ENCODE measurements around the gene ERCC2.

Gene ERCC2

DNA sequence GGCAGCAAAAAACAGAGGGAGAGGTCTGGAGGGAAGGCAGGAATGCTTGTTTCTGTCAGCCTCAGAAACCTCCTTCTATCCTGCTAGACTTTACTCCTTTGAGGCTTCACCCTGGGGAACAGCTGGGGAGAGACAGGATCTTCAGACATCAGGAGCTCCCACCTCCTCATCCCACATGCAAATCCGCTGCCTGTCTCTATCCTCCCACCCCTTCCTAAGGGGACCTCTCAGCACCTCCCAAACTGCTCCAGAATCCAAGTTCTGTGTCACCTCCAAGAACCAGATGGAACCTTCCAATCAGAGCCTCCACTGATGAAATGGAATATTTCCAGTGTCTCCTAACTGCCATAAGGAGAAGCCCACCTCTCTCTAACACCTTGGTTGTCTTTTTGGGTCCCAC is 9.7 kb upstream of the ERCC2 start:
- Histone ChIP-seq H3K9me3 (ENCODE audit: insufficient read depth, low read depth, low read length) (no peaks in the 10 kb centered on the region), H2AFZ (ENCODE audit: low read length) (no peak overlapping the region), H3K4me3 (ENCODE audit: low read length, poor library complexity, severe bottlenecking) (no peak overlapping the region), H3K9me2 (replicated peaks; ENCODE audit: low read depth, low read length) (no peaks in the 10 kb centered on the region), H3K36me3 (ENCODE audit: insufficient read depth, low read length) (no peaks in the 10 kb centered on the region), H3F3A (ENCODE audit: low read depth) (no peaks in the 10 kb centered on the region), H3K27me3 (ENCODE audit: insufficient read depth, low read length, poor library complexity, severe bottlenecking) (no peaks in the 10 kb centered on the region), H3K9ac (ENCODE audit: low read depth, low read length, poor library complexity, severe bottlenecking) (no peak overlapping the region), H3K4me2 (ENCODE audit: low read depth, low read length, poor library complexity, severe bottlenecking) (no peak overlapping the region), H3K4me1 (ENCODE audit: insufficient read depth, low read length, poor library complexity, severe bottlenecking) (no peaks in the 10 kb centered on the region), H4K20me1 (ENCODE audit: insufficient read depth, low read length, poor library complexity, severe bottlenecking) (no peaks in the 10 kb centered on the region), H3K79me2 (ENCODE audit: insufficient read depth, low read length) (no peaks in the 10 kb centered on the region)
- TF ChIP-seq EZH2phosphoT487 (IDR thresholded peaks at IDR 0.05; ENCODE audit: borderline replicate concordance), result no peak

DNA sequence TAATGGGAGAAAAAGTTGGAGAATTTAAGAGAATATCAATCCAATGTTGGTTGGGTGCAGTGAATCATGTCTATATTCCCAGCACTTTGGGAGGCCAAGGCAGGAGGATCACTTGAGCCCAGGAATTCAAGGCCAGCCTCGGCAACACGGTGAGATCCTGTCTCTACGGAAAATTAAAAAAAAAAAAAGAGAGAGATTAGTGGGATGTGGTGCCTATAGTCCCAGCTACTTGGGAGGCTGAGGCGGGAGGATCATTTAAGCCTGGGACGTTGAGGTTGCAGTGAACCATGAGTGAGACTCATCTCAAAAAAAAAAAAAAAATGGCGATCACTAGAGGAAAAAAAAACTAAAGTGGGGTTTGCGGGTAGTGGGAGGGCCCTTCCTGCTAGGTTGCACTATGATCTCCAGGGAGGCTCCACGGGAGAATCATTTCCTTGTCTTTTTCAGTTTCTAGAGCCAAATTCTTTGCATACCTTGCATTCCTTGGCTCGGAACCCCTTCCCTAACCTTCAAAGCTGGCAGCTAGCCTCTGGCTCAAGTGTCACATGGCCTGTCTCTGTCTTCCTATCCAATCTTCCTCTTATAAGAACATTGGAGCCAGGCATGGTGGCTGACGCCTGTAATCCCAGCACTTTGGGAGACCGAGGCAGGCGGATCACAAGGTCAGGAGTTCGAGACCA is 5.8 kb upstream of the ERCC2 start:
- no peak overlapping the region for H3K4me2 ChIP-seq (ENCODE audit: low read depth, low read length, poor library complexity, severe bottlenecking)
- no peak overlapping the region for H3K9ac ChIP-seq (ENCODE audit: low read depth, low read length, poor library complexity, severe bottlenecking)
- no peak overlapping the region for H2AFZ ChIP-seq (ENCODE audit: low read length)
- H3F3A ChIP-seq (ENCODE audit: low read depth), result no peaks in the 10 kb centered on the region
- no peak overlapping the region for H3K4me3 ChIP-seq (ENCODE audit: low read length, poor library complexity, severe bottlenecking)
- H4K20me1 ChIP-seq (ENCODE audit: insufficient read depth, low read length, poor library complexity, severe bottlenecking), result no peaks in the 10 kb centered on the region
- no peaks in the 10 kb centered on the region for H3K27me3 ChIP-seq (ENCODE audit: insufficient read depth, low read length, poor library complexity, severe bottlenecking)
- H3K9me2 ChIP-seq (replicated peaks; ENCODE audit: low read depth, low read length), result no peaks in the 10 kb centered on the region
- no peaks in the 10 kb centered on the region for H3K9me3 ChIP-seq (ENCODE audit: insufficient read depth, low read depth, low read length)
- H3K36me3 ChIP-seq (ENCODE audit: insufficient read depth, low read length), result no peaks in the 10 kb centered on the region
- H3K4me1 ChIP-seq (ENCODE audit: insufficient read depth, low read length, poor library complexity, severe bottlenecking), result no peaks in the 10 kb centered on the region
- no peak for TF ChIP-seq EZH2phosphoT487 (IDR thresholded peaks at IDR 0.05; ENCODE audit: borderline replicate concordance)
- no peak for TF ChIP-seq CTCF (conservative IDR thresholded peaks at IDR 0.05; ENCODE audit: low read length)
- no peaks in the 10 kb centered on the region for H3K79me2 ChIP-seq (ENCODE audit: insufficient read depth, low read length)

- Histone ChIP-seq H3K9me3 (ENCODE audit: insufficient read depth, low read depth, low read length) (no peaks in the 10 kb centered on the region), H2AFZ (ENCODE audit: low read length) (no peak overlapping the region), H3F3A (ENCODE audit: low read depth) (no peaks in the 10 kb centered on the region), H3K79me2 (ENCODE audit: insufficient read depth, low read length) (peaks cover 7% of the 10 kb centered on the region; the same call in 1 of the 2 replicates), H3K4me2 (ENCODE audit: low read depth, low read length, poor library complexity, severe bottlenecking) (peak overlapping the region; percentile 88), H3K4me1 (ENCODE audit: insufficient read depth, low read length, poor library complexity, severe bottlenecking) (peaks cover 11% of the 10 kb centered on the region), H3K9me2 (replicated peaks; ENCODE audit: low read depth, low read length) (no peaks in the 10 kb centered on the region), H3K4me3 (ENCODE audit: low read length, poor library complexity, severe bottlenecking) (peak overlapping the region; percentile 21), H3K27me3 (ENCODE audit: insufficient read depth, low read length, poor library complexity, severe bottlenecking) (no peaks in the 10 kb centered on the region), H4K20me1 (ENCODE audit: insufficient read depth, low read length, poor library complexity, severe bottlenecking) (no peaks in the 10 kb centered on the region), H3K36me3 (ENCODE audit: insufficient read depth, low read length) (no peaks in the 10 kb centered on the region), H3K9ac (ENCODE audit: low read depth, low read length, poor library complexity, severe bottlenecking) (no peak overlapping the region)
- TF ChIP-seq EZH2phosphoT487 (IDR thresholded peaks at IDR 0.05; ENCODE audit: borderline replicate concordance) (no peak), CTCF (conservative IDR thresholded peaks at IDR 0.05; ENCODE audit: low read length) (no peak)
Measured at GRCh38 chr19:45368737-45369340, 1.5 kb downstream of the ERCC2 start.
